ENCODE results near the gene B3GALT5.

B3GALT5 gene

DNA sequence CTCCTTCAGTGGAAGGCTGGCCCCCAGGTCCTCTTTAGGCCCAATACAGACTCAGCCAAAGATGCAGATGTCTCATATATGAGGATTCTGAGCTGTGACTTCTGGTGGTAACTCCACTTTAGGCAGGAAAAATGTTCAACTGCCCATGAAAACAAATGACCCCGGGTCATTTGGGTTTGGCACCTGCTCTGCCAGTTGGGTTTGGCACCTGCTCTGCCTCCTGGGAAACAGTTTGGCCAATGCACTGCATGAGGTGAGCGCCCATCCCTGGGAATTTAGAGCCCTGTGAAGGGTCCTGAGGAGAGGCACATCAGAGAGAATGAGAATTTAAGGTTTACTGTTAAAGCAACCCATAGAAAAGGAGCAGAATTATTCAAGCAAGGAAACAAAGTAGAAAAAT, 45.3 kb downstream of the B3GALT5 start:
- H3K27me3 ChIP-seq (ENCODE audit: insufficient read depth, low read length), result no peaks in the 10 kb centered on the region
- no peak overlapping the region for H2AFZ ChIP-seq (ENCODE audit: low read length, unreplicated experiment)
- H3K27ac ChIP-seq (ENCODE audit: low read depth, low read length), result no peak overlapping the region
- no peak overlapping the region for H3K4me3 ChIP-seq (ENCODE audit: low read depth, low read length)
- H3K79me2 ChIP-seq (ENCODE audit: control insufficient read depth, insufficient read depth, low read length, unreplicated experiment), result no peaks in the 10 kb centered on the region
- H3K36me3 ChIP-seq (ENCODE audit: insufficient read depth, low read length), result no peaks in the 10 kb centered on the region
- no peaks in the 10 kb centered on the region for H3K4me1 ChIP-seq (ENCODE audit: control insufficient read depth, insufficient read depth, low read length, unreplicated experiment)

DNA sequence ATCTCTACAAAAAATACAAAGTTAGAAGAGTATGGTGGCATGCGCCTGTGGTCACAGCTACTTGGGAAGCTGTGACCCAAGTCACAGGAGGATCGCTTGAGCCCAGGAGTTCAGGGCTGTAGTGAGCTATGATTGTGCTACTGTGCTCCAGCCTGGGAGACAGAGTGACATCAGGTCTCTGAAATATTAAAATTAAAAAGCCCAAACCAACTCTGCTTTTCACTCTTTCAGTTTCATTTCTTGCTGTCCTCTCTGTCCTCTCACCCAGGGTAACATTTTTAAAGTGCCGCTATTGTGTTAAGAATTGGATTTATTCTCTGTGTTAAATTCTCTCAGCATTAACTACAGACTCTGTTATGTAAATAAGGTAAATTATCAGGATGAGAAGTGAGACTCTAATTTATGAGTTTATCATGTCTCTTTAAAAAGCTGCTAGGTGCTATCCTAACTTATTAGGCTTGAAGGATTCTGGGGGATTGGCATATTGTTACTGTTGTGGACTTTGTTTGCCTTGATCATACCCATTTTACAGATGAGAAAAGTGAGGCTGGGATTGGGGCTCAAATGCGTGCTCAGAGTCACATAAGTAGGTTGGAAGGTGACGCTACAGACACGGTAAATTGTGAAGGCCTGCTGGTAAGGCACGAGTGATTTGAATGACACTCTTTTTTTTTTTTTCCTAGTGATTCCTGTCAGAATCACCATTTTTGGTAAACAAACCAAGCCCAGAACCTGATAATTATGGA, 46.5 kb downstream of the B3GALT5 start:
- Histone ChIP-seq H2AFZ (ENCODE audit: low read length, unreplicated experiment) (no peak overlapping the region), H3K27ac (ENCODE audit: low read depth, low read length) (no peak overlapping the region), H3K27me3 (ENCODE audit: insufficient read depth, low read length) (no peaks in the 10 kb centered on the region), H3K79me2 (ENCODE audit: control insufficient read depth, insufficient read depth, low read length, unreplicated experiment) (no peaks in the 10 kb centered on the region), H3K36me3 (ENCODE audit: insufficient read depth, low read length) (no peaks in the 10 kb centered on the region), H3K4me3 (ENCODE audit: low read depth, low read length) (no peak overlapping the region), H3K4me1 (ENCODE audit: control insufficient read depth, insufficient read depth, low read length, unreplicated experiment) (no peaks in the 10 kb centered on the region)

DNA sequence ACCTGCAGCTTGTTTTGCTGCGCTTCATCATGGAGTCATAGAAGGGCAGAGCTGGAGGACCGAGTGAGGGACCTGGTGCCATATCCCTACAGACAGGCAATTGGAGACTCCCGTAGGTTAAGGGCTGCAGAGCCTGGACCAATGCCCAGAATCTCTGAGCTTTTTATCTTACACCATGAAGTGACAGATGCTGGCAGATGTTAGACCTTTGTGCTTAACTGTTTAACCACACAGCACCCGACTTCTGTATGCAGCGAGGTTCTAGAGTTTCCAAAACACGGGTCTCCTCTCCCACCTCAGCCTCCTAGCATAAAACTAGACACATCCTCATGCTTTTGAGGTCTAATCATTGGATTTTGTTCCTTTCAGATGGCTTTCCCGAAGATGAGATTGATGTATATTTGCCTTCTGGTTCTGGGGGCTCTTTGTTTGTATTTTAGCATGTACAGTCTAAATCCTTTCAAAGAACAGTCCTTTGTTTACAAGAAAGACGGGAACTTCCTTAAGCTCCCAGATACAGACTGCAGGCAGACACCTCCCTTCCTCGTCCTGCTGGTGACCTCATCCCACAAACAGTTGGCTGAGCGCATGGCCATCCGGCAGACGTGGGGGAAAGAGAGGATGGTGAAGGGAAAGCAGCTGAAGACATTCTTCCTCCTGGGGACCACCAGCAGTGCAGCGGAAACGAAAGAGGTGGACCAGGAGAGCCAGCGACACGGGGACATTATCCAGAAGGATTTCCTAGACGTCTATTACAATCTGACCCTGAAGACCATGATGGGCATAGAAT, 47.6 kb downstream of the B3GALT5 start:
- H3K4me3 ChIP-seq (ENCODE audit: low read depth, low read length), result no peak overlapping the region
- no peaks in the 10 kb centered on the region for H3K36me3 ChIP-seq (ENCODE audit: insufficient read depth, low read length)
- H3K4me1 ChIP-seq (ENCODE audit: control insufficient read depth, insufficient read depth, low read length, unreplicated experiment), result no peaks in the 10 kb centered on the region
- H3K27me3 ChIP-seq (ENCODE audit: insufficient read depth, low read length), result no peaks in the 10 kb centered on the region
- H2AFZ ChIP-seq (ENCODE audit: low read length, unreplicated experiment), result no peak overlapping the region
- H3K79me2 ChIP-seq (ENCODE audit: control insufficient read depth, insufficient read depth, low read length, unreplicated experiment), result no peaks in the 10 kb centered on the region
- no peak overlapping the region for H3K27ac ChIP-seq (ENCODE audit: low read depth, low read length)

DNA sequence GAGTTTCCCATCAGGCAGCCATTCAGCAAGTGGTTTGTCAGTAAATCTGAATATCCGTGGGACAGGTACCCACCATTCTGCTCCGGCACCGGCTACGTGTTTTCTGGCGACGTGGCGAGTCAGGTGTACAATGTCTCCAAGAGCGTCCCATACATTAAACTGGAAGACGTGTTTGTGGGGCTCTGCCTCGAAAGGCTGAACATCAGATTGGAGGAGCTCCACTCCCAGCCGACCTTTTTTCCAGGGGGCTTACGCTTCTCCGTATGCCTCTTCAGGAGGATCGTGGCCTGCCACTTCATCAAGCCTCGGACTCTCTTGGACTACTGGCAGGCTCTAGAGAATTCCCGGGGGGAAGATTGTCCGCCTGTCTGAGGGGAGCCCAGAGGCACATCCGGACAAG, 48.4 kb downstream of the B3GALT5 start:
- Histone ChIP-seq H3K36me3 (ENCODE audit: insufficient read depth, low read length) (no peaks in the 10 kb centered on the region), H3K4me3 (ENCODE audit: low read depth, low read length) (no peak overlapping the region), H3K27me3 (ENCODE audit: insufficient read depth, low read length) (no peaks in the 10 kb centered on the region), H2AFZ (ENCODE audit: low read length, unreplicated experiment) (no peak overlapping the region), H3K27ac (ENCODE audit: low read depth, low read length) (no peak overlapping the region), H3K4me1 (ENCODE audit: control insufficient read depth, insufficient read depth, low read length, unreplicated experiment) (no peaks in the 10 kb centered on the region), H3K79me2 (ENCODE audit: control insufficient read depth, insufficient read depth, low read length, unreplicated experiment) (no peaks in the 10 kb centered on the region)

DNA sequence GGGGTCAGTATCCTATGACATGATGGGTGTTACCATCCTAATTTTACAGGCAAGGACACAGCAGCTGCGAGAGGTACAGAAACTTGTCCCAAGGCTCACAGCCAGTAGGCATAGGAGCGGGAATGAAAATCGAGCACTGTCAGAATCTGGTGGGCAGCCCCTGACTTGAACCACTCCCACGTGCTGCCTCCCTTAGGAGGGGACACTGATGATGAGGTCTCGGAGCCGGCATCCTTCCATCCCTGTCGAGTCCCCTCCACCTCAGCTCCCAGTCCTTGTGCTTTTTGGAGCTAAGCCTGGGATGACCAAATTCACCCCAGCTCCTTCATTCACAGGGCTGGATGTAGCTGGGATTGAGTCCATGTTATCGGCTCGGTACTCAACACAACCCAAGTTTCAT, 49.0 kb downstream of the B3GALT5 start:
- H3K27me3 ChIP-seq (ENCODE audit: insufficient read depth, low read length), result no peaks in the 10 kb centered on the region
- no peaks in the 10 kb centered on the region for H3K79me2 ChIP-seq (ENCODE audit: control insufficient read depth, insufficient read depth, low read length, unreplicated experiment)
- no peak overlapping the region for H2AFZ ChIP-seq (ENCODE audit: low read length, unreplicated experiment)
- H3K36me3 ChIP-seq (ENCODE audit: insufficient read depth, low read length), result no peaks in the 10 kb centered on the region
- H3K4me1 ChIP-seq (ENCODE audit: control insufficient read depth, insufficient read depth, low read length, unreplicated experiment), result no peaks in the 10 kb centered on the region
- H3K4me3 ChIP-seq (ENCODE audit: low read depth, low read length), result no peak overlapping the region
- H3K27ac ChIP-seq (ENCODE audit: low read depth, low read length), result no peak overlapping the region

GRCh38 chr21:39662411-39662953, 49.7 kb downstream of the B3GALT5 start:
- Histone ChIP-seq H3K36me3 (ENCODE audit: insufficient read depth, low read length) (no peaks in the 10 kb centered on the region), H3K4me1 (ENCODE audit: control insufficient read depth, insufficient read depth, low read length, unreplicated experiment) (no peaks in the 10 kb centered on the region), H3K79me2 (ENCODE audit: control insufficient read depth, insufficient read depth, low read length, unreplicated experiment) (no peaks in the 10 kb centered on the region), H3K27me3 (ENCODE audit: insufficient read depth, low read length) (no peaks in the 10 kb centered on the region), H3K4me3 (ENCODE audit: low read depth, low read length) (no peak overlapping the region), H3K27ac (ENCODE audit: low read depth, low read length) (no peak overlapping the region), H2AFZ (ENCODE audit: low read length, unreplicated experiment) (no peak overlapping the region)

DNA sequence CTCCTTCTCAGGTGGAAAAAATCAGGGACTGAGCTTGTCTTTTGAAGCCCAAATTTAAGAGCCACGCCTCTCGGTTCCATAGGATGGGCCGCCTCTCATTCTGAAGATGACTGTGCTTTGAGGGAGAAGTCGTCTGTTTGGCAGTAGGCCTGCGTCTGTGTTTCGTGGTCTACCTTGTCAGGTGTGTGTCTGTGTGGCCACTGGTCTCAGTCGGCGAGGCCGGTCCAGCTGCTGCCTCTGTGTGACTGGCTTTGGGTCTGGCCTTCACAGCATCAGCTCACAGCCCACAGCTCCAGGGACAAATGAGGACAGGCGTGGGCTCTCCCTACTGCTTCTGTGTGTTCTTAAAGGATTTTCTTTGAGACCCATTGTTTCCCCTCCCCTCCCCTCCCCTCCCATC, 50.3 kb downstream of the B3GALT5 start:
- H3K36me3 ChIP-seq (ENCODE audit: insufficient read depth, low read length), result no peaks in the 10 kb centered on the region
- no peaks in the 10 kb centered on the region for H3K79me2 ChIP-seq (ENCODE audit: control insufficient read depth, insufficient read depth, low read length, unreplicated experiment)

GRCh38 chr21:39663742-39664492, 51.2 kb downstream of the B3GALT5 start:
- no peak overlapping the region for H2AFZ ChIP-seq (ENCODE audit: low read length, unreplicated experiment)
- H3K4me1 ChIP-seq (ENCODE audit: control insufficient read depth, insufficient read depth, low read length, unreplicated experiment), result no peaks in the 10 kb centered on the region
- no peaks in the 10 kb centered on the region for H3K27me3 ChIP-seq (ENCODE audit: insufficient read depth, low read length)
- no peaks in the 10 kb centered on the region for H3K79me2 ChIP-seq (ENCODE audit: control insufficient read depth, insufficient read depth, low read length, unreplicated experiment)
- H3K27ac ChIP-seq (ENCODE audit: low read depth, low read length), result no peak overlapping the region
- no peaks in the 10 kb centered on the region for H3K36me3 ChIP-seq (ENCODE audit: insufficient read depth, low read length)
- H3K4me3 ChIP-seq (ENCODE audit: low read depth, low read length), result no peak overlapping the region

More for the DNA sequence above, 50.3 kb downstream of the B3GALT5 start:
- Histone ChIP-seq H2AFZ (ENCODE audit: low read length, unreplicated experiment) (no peak overlapping the region), H3K27me3 (ENCODE audit: insufficient read depth, low read length) (no peaks in the 10 kb centered on the region), H3K4me3 (ENCODE audit: low read depth, low read length) (no peak overlapping the region), H3K4me1 (ENCODE audit: control insufficient read depth, insufficient read depth, low read length, unreplicated experiment) (no peaks in the 10 kb centered on the region), H3K27ac (ENCODE audit: low read depth, low read length) (no peak overlapping the region)

DNA sequence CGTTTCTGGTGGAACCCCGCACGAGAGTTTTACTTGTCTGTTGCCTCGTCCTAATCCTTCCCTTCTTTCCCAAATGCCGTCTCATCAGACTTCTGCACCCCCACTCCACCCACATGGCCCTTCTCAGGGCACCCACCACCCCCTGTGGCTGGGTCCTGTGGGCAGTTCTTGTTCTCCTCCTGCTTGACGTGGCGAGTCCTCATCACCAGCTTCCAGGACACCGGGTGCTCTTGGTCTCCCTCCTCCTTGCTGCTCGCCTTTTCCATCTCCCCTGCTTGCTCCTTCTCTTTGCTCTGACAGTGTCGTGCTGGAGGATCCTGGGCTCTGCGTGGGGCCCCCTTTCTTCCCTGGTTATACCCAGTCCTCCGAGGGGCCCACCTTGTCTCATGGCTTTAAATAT, 51.8 kb downstream of the B3GALT5 start:
- no peaks in the 10 kb centered on the region for H3K27me3 ChIP-seq (ENCODE audit: insufficient read depth, low read length)
- H2AFZ ChIP-seq (ENCODE audit: low read length, unreplicated experiment), result no peak overlapping the region
- H3K36me3 ChIP-seq (ENCODE audit: insufficient read depth, low read length), result no peaks in the 10 kb centered on the region
- H3K4me1 ChIP-seq (ENCODE audit: control insufficient read depth, insufficient read depth, low read length, unreplicated experiment), result no peaks in the 10 kb centered on the region
- no peaks in the 10 kb centered on the region for H3K79me2 ChIP-seq (ENCODE audit: control insufficient read depth, insufficient read depth, low read length, unreplicated experiment)
- H3K27ac ChIP-seq (ENCODE audit: low read depth, low read length), result no peak overlapping the region
- H3K4me3 ChIP-seq (ENCODE audit: low read depth, low read length), result no peak overlapping the region

- H3K27ac ChIP-seq (ENCODE audit: low read depth, low read length), result no peak overlapping the region
- no peaks in the 10 kb centered on the region for H3K36me3 ChIP-seq (ENCODE audit: insufficient read depth, low read length)
- H3K4me3 ChIP-seq (ENCODE audit: low read depth, low read length), result no peak overlapping the region
- no peaks in the 10 kb centered on the region for H3K4me1 ChIP-seq (ENCODE audit: control insufficient read depth, insufficient read depth, low read length, unreplicated experiment)
- no peak overlapping the region for H2AFZ ChIP-seq (ENCODE audit: low read length, unreplicated experiment)
- H3K79me2 ChIP-seq (ENCODE audit: control insufficient read depth, insufficient read depth, low read length, unreplicated experiment), result no peaks in the 10 kb centered on the region
- H3K27me3 ChIP-seq (ENCODE audit: insufficient read depth, low read length), result no peaks in the 10 kb centered on the region
Measured at GRCh38 chr21:39666026-39666425, 53.3 kb downstream of the B3GALT5 start.
